Measurements from ENCODE around the gene GPR21. TPM values are rescaled to one million over a fixed set of nuclear protein-coding genes. Genes with fewer than 3 reads are reported as not detected.

Gene GPR21
- total and polyA plus RNA-seq, 2 donors (not counting 1 experiment from before 2014, with no cell fraction given): 0.66 to 1.2 TPM

- H4K20me1 ChIP-seq (ENCODE audit: control insufficient read depth, extremely low read depth, insufficient read depth, low read length): no peaks in the 10 kb centered on the region
- H3K4me2 ChIP-seq (ENCODE audit: extremely low read depth, insufficient read depth, low read length): no peak overlapping the region
- no peak overlapping the region for H3K4me3 ChIP-seq (replicated peaks in 1 of 4; ENCODE audit: control extremely low read depth in 1 of 4, insufficient read depth in 1 of 4, low read depth in 3 of 4, low read length in 4 of 4)
- DNase-seq (ENCODE audit: low read depth in 2 of 2): no peak
- no peaks in the 10 kb centered on the region for H3K79me2 ChIP-seq (ENCODE audit: control insufficient read depth, insufficient read depth, low read length)
- no peaks in the 10 kb centered on the region for H3K36me3 ChIP-seq (ENCODE audit: control insufficient read depth, insufficient read depth, low read length)
- H2AFZ ChIP-seq (ENCODE audit: low read length): no peak overlapping the region
- H3K9ac ChIP-seq (ENCODE audit: insufficient read depth, low read length): no peak overlapping the region
- H3K9me3 ChIP-seq (ENCODE audit: control insufficient read depth, insufficient read depth, low read depth, low read length): no peaks in the 10 kb centered on the region
- no peak overlapping the region for H3K27ac ChIP-seq (ENCODE audit: insufficient read depth, low read length)
- no peaks in the 10 kb centered on the region for H3K27me3 ChIP-seq (ENCODE audit: control insufficient read depth, insufficient read depth, low read length)
- TF ChIP-seq EZH2 (IDR thresholded peaks at IDR 0.05; ENCODE audit: low read length, missing control alignments): no peak
- TF ChIP-seq CTCF (conservative IDR thresholded peaks at IDR 0.05 in 1 of 2, IDR thresholded peaks at IDR 0.05 in 1 of 2; ENCODE audit: low read depth in 1 of 2, low read length in 2 of 2): no peak
- H3K4me1 ChIP-seq (ENCODE audit: control insufficient read depth, extremely low read depth, insufficient read depth, low read length): peaks cover 4% of the 10 kb centered on the region
Measured at GRCh38 chr9:122998448-122998847, 35.0 kb upstream of the GPR21 start.

- Histone ChIP-seq H3K36me3 (ENCODE audit: control insufficient read depth, insufficient read depth, low read length) (no peaks in the 10 kb centered on the region), H3K4me2 (ENCODE audit: extremely low read depth, insufficient read depth, low read length) (no peak overlapping the region), H3K79me2 (ENCODE audit: control insufficient read depth, insufficient read depth, low read length) (no peaks in the 10 kb centered on the region), H2AFZ (ENCODE audit: low read length) (no peak overlapping the region), H3K4me1 (ENCODE audit: control insufficient read depth, extremely low read depth, insufficient read depth, low read length) (peaks cover 4% of the 10 kb centered on the region), H3K27ac (ENCODE audit: insufficient read depth, low read length) (no peak overlapping the region), H3K4me3 (replicated peaks in 1 of 4; ENCODE audit: control extremely low read depth in 1 of 4, insufficient read depth in 1 of 4, low read depth in 3 of 4, low read length in 4 of 4) (no peak overlapping the region), H3K9me3 (ENCODE audit: control insufficient read depth, insufficient read depth, low read depth, low read length) (no peaks in the 10 kb centered on the region), H3K27me3 (ENCODE audit: control insufficient read depth, insufficient read depth, low read length) (no peaks in the 10 kb centered on the region), H4K20me1 (ENCODE audit: control insufficient read depth, extremely low read depth, insufficient read depth, low read length) (no peaks in the 10 kb centered on the region), H3K9ac (ENCODE audit: insufficient read depth, low read length) (no peak overlapping the region)
- DNase-seq (ENCODE audit: low read depth in 2 of 2): peak in 1 of 2 donors; percentile 15
- TF ChIP-seq EZH2 (IDR thresholded peaks at IDR 0.05; ENCODE audit: low read length, missing control alignments): no peak
Measured at GRCh38 chr9:123000371-123001068, 32.9 kb upstream of the GPR21 start.

GRCh38 chr9:123002754-123003153 is 30.7 kb upstream of the GPR21 start:
- peak overlapping the region; percentile 44 for H3K4me2 ChIP-seq (ENCODE audit: extremely low read depth, insufficient read depth, low read length)
- no peaks in the 10 kb centered on the region for H3K79me2 ChIP-seq (ENCODE audit: control insufficient read depth, insufficient read depth, low read length)
- no peaks in the 10 kb centered on the region for H3K27me3 ChIP-seq (ENCODE audit: control insufficient read depth, insufficient read depth, low read length)
- H2AFZ ChIP-seq (ENCODE audit: low read length): no peak overlapping the region
- DNase-seq (ENCODE audit: low read depth in 2 of 2): peak; percentile 3 to 42
- peaks cover 4% of the 10 kb centered on the region for H3K4me1 ChIP-seq (ENCODE audit: control insufficient read depth, extremely low read depth, insufficient read depth, low read length)
- H3K36me3 ChIP-seq (ENCODE audit: control insufficient read depth, insufficient read depth, low read length): no peaks in the 10 kb centered on the region
- H3K4me3 ChIP-seq (replicated peaks in 1 of 4; ENCODE audit: control extremely low read depth in 1 of 4, insufficient read depth in 1 of 4, low read depth in 3 of 4, low read length in 4 of 4): no peak overlapping the region
- H4K20me1 ChIP-seq (ENCODE audit: control insufficient read depth, extremely low read depth, insufficient read depth, low read length): no peaks in the 10 kb centered on the region
- H3K9me3 ChIP-seq (ENCODE audit: control insufficient read depth, insufficient read depth, low read depth, low read length): no peaks in the 10 kb centered on the region
- TF ChIP-seq EZH2 (IDR thresholded peaks at IDR 0.05; ENCODE audit: low read length, missing control alignments): no peak
- TF ChIP-seq CTCF (conservative IDR thresholded peaks at IDR 0.05 in 1 of 2, IDR thresholded peaks at IDR 0.05 in 1 of 2; ENCODE audit: low read depth in 1 of 2, low read length in 2 of 2): no peak
- no peak overlapping the region for H3K9ac ChIP-seq (ENCODE audit: insufficient read depth, low read length)
- H3K27ac ChIP-seq (ENCODE audit: insufficient read depth, low read length): peak overlapping the region; percentile 38

Data from fibroblast of lung (primary cell).